Effector memory CD4-positive, alpha-beta T cell (primary cell): Measurements from ENCODE around the gene KL.

ENCODE experiments used
- DNase-seq, 3 donors: peaks; one replicate each; pipeline ENCODE4 v3.0.0-alpha.2; 2020
- H3K27ac ChIP-seq: 2 replicates; pipeline ENCODE4 v1.7.0; 2013; ENCODE audit warnings: mild to moderate bottlenecking, low read length, moderate library complexity; ENCODE audit not compliant: insufficient read depth, poor library complexity, severe bottlenecking
- H3K27me3 ChIP-seq: replicated peaks from 2 replicates; pipeline ENCODE4 v1.7.0; 2013; ENCODE audit warnings: mild to moderate bottlenecking, low read length; ENCODE audit not compliant: insufficient read depth, control insufficient read depth, poor library complexity, severe bottlenecking
- H3K36me3 ChIP-seq: 2 replicates; pipeline ENCODE4 v1.7.0; 2013; ENCODE audit warnings: mild to moderate bottlenecking, low read length, moderate library complexity; ENCODE audit not compliant: control insufficient read depth, insufficient read depth
- H3K4me1 ChIP-seq: 2 replicates; pipeline ENCODE4 v1.7.0; 2013; ENCODE audit warnings: low read length, mild to moderate bottlenecking; ENCODE audit not compliant: control insufficient read depth, insufficient read depth, poor library complexity, severe bottlenecking
- H3K4me3 ChIP-seq: 2 replicates; pipeline ENCODE4 v1.7.0; 2013; ENCODE audit warnings: low read length, low read depth, mild to moderate bottlenecking; ENCODE audit not compliant: insufficient read depth, poor library complexity, severe bottlenecking
- H3K9me3 ChIP-seq: 2 replicates; pipeline ENCODE4 v1.7.0; 2013; ENCODE audit warnings: mild to moderate bottlenecking, low read length, moderate library complexity; ENCODE audit not compliant: control insufficient read depth

The KL gene

GRCh38 chr13:33107361-33107760 is 91.1 kb downstream of the KL start:
- no peak overlapping the region for H3K4me3 ChIP-seq
- no peaks in the 10 kb centered on the region for H3K27me3 ChIP-seq
- DNase-seq: no peak
- H3K36me3 ChIP-seq: no peaks in the 10 kb centered on the region
- no peak overlapping the region for H3K27ac ChIP-seq
- no peaks in the 10 kb centered on the region for H3K9me3 ChIP-seq
- H3K4me1 ChIP-seq: no peaks in the 10 kb centered on the region

DNA sequence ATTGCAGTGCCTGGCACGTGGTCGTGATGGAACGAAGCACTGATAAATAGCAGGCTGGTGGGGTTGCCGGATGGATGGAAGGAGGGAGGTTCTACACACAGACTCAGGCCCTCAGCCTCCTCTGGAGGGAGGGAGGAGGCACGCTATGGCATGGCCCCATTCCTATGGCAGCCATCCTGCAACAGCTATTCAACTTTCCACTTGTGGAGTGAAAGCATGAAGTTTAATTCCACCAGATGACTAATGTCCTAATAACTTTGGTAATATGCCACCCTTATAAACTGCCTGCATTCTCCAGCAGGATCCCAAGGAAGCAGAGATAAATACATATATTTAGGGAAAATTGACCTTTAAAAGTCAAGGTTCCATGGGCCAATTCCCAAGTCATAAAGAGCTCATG is 92.4 kb downstream of the KL start:
- Histone ChIP-seq H3K9me3 (no peaks in the 10 kb centered on the region), H3K27ac (no peak overlapping the region), H3K4me1 (no peaks in the 10 kb centered on the region), H3K4me3 (no peak overlapping the region), H3K36me3 (no peaks in the 10 kb centered on the region), H3K27me3 (no peaks in the 10 kb centered on the region)
- no peak for DNase-seq

- H3K9me3 ChIP-seq: no peaks in the 10 kb centered on the region
- no peak overlapping the region for H3K4me3 ChIP-seq
- H3K27me3 ChIP-seq: no peaks in the 10 kb centered on the region
- H3K4me1 ChIP-seq: no peaks in the 10 kb centered on the region
- DNase-seq: no peak
- no peak overlapping the region for H3K27ac ChIP-seq
- no peaks in the 10 kb centered on the region for H3K36me3 ChIP-seq
These were observed 93.1 kb downstream of the KL start for GRCh38 chr13:33109271-33109697.

- no peak overlapping the region for H3K27ac ChIP-seq
- H3K36me3 ChIP-seq: no peaks in the 10 kb centered on the region
These were observed 93.6 kb downstream of the KL start for GRCh38 chr13:33109801-33110200.

GRCh38 chr13:33110386-33110712 is 94.1 kb downstream of the KL start:
- Histone ChIP-seq H3K4me3 (no peak overlapping the region), H3K4me1 (no peaks in the 10 kb centered on the region), H3K36me3 (no peaks in the 10 kb centered on the region), H3K27me3 (no peaks in the 10 kb centered on the region), H3K27ac (no peak overlapping the region), H3K9me3 (no peaks in the 10 kb centered on the region)
- DNase-seq: no peak

More at GRCh38 chr13:33109801-33110200, 93.6 kb downstream of the KL start:
- Histone ChIP-seq H3K27me3 (no peaks in the 10 kb centered on the region), H3K4me3 (no peak overlapping the region), H3K4me1 (no peaks in the 10 kb centered on the region), H3K9me3 (no peaks in the 10 kb centered on the region)
- DNase-seq: no peak

GRCh38 chr13:33110713-33111413 is 94.6 kb downstream of the KL start:
- H3K27me3 ChIP-seq: no peaks in the 10 kb centered on the region
- no peak for DNase-seq
- H3K4me1 ChIP-seq: no peaks in the 10 kb centered on the region
- H3K4me3 ChIP-seq: no peak overlapping the region
- no peaks in the 10 kb centered on the region for H3K36me3 ChIP-seq
- no peak overlapping the region for H3K27ac ChIP-seq
- H3K9me3 ChIP-seq: no peaks in the 10 kb centered on the region

- Histone ChIP-seq H3K4me3 (no peak overlapping the region), H3K4me1 (no peaks in the 10 kb centered on the region), H3K36me3 (no peaks in the 10 kb centered on the region), H3K27me3 (no peaks in the 10 kb centered on the region), H3K27ac (no peak overlapping the region), H3K9me3 (no peaks in the 10 kb centered on the region)
- DNase-seq: no peak
These were observed 95.3 kb downstream of the KL start for GRCh38 chr13:33111414-33112110.

GRCh38 chr13:33112766-33113165 is 96.5 kb downstream of the KL start:
- no peak for DNase-seq
- no peaks in the 10 kb centered on the region for H3K27me3 ChIP-seq
- no peaks in the 10 kb centered on the region for H3K4me1 ChIP-seq
- H3K36me3 ChIP-seq: no peaks in the 10 kb centered on the region
- no peak overlapping the region for H3K27ac ChIP-seq
- H3K4me3 ChIP-seq: no peak overlapping the region
- H3K9me3 ChIP-seq: no peaks in the 10 kb centered on the region

GRCh38 chr13:33114146-33114545 is 97.9 kb downstream of the KL start:
- DNase-seq: no peak
- H3K9me3 ChIP-seq: no peaks in the 10 kb centered on the region
- no peak overlapping the region for H3K4me3 ChIP-seq
- no peaks in the 10 kb centered on the region for H3K4me1 ChIP-seq
- no peaks in the 10 kb centered on the region for H3K36me3 ChIP-seq
- H3K27ac ChIP-seq: no peak overlapping the region
- no peaks in the 10 kb centered on the region for H3K27me3 ChIP-seq

- DNase-seq: no peak
- H3K36me3 ChIP-seq: no peaks in the 10 kb centered on the region
- H3K9me3 ChIP-seq: no peaks in the 10 kb centered on the region
- H3K4me1 ChIP-seq: no peaks in the 10 kb centered on the region
- H3K27ac ChIP-seq: no peak overlapping the region
- H3K4me3 ChIP-seq: no peak overlapping the region
- no peaks in the 10 kb centered on the region for H3K27me3 ChIP-seq
These were observed 99.1 kb downstream of the KL start for GRCh38 chr13:33115274-33115673.
